NCI-H526 treated with DMSO at 0.1 percent for 48 hours (cell line): ENCODE data around the gene HPX.
"Not testable (repeated sequence)": the region's sequence is repeated elsewhere in the genome, so short reads cannot be mapped to it uniquely, and the experiment has no call there.

ENCODE experiments used
- DNase-seq: peaks from one replicate; lab custom pipeline; 2025; lab: John Stamatoyannopoulos, UW

Gene HPX

GRCh38 chr11:6417907-6418556, 22.8 kb downstream of the HPX start:
- DNase-seq: no peak

GRCh38 chr11:6415797-6416196, 25.0 kb downstream of the HPX start:
- DNase-seq: no peak

GRCh38 chr11:6414874-6415328, 25.9 kb downstream of the HPX start:
- DNase-seq: no peak

- no peak for DNase-seq
These were observed 27.0 kb downstream of the HPX start for GRCh38 chr11:6413791-6414201.

GRCh38 chr11:6411594-6412031, 29.2 kb downstream of the HPX start:
- DNase-seq: no peak

- no peak for DNase-seq
These were observed 29.9 kb downstream of the HPX start for GRCh38 chr11:6410695-6411430.

GRCh38 chr11:6406370-6406769, 34.4 kb downstream of the HPX start:
- no peak for DNase-seq

GRCh38 chr11:6405846-6406245, 34.9 kb downstream of the HPX start:
- no peak for DNase-seq

GRCh38 chr11:6405052-6405667, 35.6 kb downstream of the HPX start:
- DNase-seq: no peak

- DNase-seq: no peak
These were observed 36.3 kb downstream of the HPX start for GRCh38 chr11:6404342-6405051.

- no peak for DNase-seq
These were observed 37.2 kb downstream of the HPX start for GRCh38 chr11:6403539-6403938.

GRCh38 chr11:6402561-6402981, 38.2 kb downstream of the HPX start:
- no peak for DNase-seq

GRCh38 chr11:6402061-6402470, 38.7 kb downstream of the HPX start:
- no peak for DNase-seq

GRCh38 chr11:6401464-6401863, 39.3 kb downstream of the HPX start:
- DNase-seq: no peak

- no peak for DNase-seq
These were observed 40.1 kb downstream of the HPX start for GRCh38 chr11:6400431-6401345.

GRCh38 chr11:6397636-6398035, 43.2 kb downstream of the HPX start:
- DNase-seq: no peak

GRCh38 chr11:6397156-6397555, 43.6 kb downstream of the HPX start:
- no peak for DNase-seq

GRCh38 chr11:6395470-6396060, 45.2 kb downstream of the HPX start:
- no peak for DNase-seq

GRCh38 chr11:6393989-6394670, 46.7 kb downstream of the HPX start:
- DNase-seq: no peak

- not testable (repeated sequence) for DNase-seq
These were observed 48.5 kb downstream of the HPX start for GRCh38 chr11:6392251-6392650.
